ENCODE results near the gene TTC33.

TTC33 gene

GRCh38 chr5:40514976-40515375 is 240.8 kb downstream of the TTC33 start:
- H3K4me3 Mint-ChIP-seq = no peak overlapping the region
- no peak for ATAC-seq

DNA sequence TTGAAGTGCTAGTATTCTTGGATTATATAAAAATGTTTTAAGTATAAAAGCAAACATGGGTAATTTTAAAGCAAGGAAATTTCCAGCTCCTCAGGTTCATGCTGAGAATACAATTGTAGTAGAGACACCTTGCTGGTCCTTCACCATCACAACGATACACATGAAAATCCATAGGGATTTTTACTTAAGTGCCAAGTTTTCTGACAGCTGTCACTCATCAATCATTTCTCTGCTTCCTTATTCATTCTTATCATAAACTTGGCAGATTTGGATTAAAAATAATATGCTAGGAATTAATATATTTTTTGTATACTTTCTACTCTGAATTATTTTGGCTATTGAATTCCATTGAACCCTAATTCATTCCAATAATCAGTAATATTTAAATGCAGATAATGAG is 244.0 kb downstream of the TTC33 start:
- H3K4me1 Mint-ChIP-seq = peaks cover 14% of the 10 kb centered on the region
- no peaks in the 10 kb centered on the region for H3K36me3 Mint-ChIP-seq
- no peaks in the 10 kb centered on the region for H3K9me3 Mint-ChIP-seq
- no peak overlapping the region for H3K4me3 Mint-ChIP-seq
- ATAC-seq = no peak
- no peak overlapping the region for H3K27ac Mint-ChIP-seq
- no peak for DNase-seq (ENCODE audit: low spot score in 2 of 2)

More at GRCh38 chr5:40514976-40515375, 240.8 kb downstream of the TTC33 start:
- H3K27ac Mint-ChIP-seq = no peak overlapping the region
- H3K9me3 Mint-ChIP-seq = no peaks in the 10 kb centered on the region
- DNase-seq (ENCODE audit: low spot score in 2 of 2) = no peak
- H3K4me1 Mint-ChIP-seq = peaks cover 20% of the 10 kb centered on the region
- H3K36me3 Mint-ChIP-seq = no peaks in the 10 kb centered on the region

GRCh38 chr5:40507095-40507494 is 248.7 kb downstream of the TTC33 start:
- no peak for DNase-seq (ENCODE audit: low spot score in 2 of 2)
- H3K9me3 Mint-ChIP-seq = no peaks in the 10 kb centered on the region
- no peak overlapping the region for H3K27ac Mint-ChIP-seq
- no peak for ATAC-seq
- no peaks in the 10 kb centered on the region for H3K36me3 Mint-ChIP-seq
- H3K4me3 Mint-ChIP-seq = no peak overlapping the region
- no peaks in the 10 kb centered on the region for H3K4me1 Mint-ChIP-seq

DNA sequence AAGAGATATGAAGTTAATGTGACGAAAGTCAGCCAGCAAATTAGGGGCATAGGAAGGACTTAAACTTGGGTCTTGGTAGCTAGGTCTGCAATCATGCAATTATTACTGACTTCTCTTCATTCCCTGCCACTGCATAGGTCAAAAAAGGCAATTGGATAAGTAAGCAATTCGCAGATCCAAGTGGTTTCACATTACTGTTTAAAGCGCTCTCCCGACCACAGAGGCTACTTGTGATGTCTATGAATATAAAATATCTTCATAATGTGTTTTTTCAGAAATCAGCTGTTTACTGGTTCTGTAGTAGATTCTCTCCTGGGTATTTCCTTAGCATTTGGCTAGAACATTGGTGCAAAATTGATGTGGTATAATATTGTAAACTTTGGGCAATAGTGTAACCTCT is 250.7 kb downstream of the TTC33 start:
- Mint-ChIP-seq H3K4me1 (no peaks in the 10 kb centered on the region), H3K4me3 (no peak overlapping the region), H3K9me3 (no peaks in the 10 kb centered on the region), H3K36me3 (no peaks in the 10 kb centered on the region), H3K27ac (no peak overlapping the region)
- ATAC-seq = no peak
- DNase-seq (ENCODE audit: low spot score in 2 of 2) = no peak

GRCh38 chr5:40503439-40503838 is 252.3 kb downstream of the TTC33 start:
- ATAC-seq = peak; percentile 91
- no peak for DNase-seq (ENCODE audit: low spot score in 2 of 2)
- no peaks in the 10 kb centered on the region for H3K36me3 Mint-ChIP-seq
- no peaks in the 10 kb centered on the region for H3K9me3 Mint-ChIP-seq
- no peaks in the 10 kb centered on the region for H3K4me1 Mint-ChIP-seq
- H3K27ac Mint-ChIP-seq = no peak overlapping the region
- no peak overlapping the region for H3K4me3 Mint-ChIP-seq

DNA sequence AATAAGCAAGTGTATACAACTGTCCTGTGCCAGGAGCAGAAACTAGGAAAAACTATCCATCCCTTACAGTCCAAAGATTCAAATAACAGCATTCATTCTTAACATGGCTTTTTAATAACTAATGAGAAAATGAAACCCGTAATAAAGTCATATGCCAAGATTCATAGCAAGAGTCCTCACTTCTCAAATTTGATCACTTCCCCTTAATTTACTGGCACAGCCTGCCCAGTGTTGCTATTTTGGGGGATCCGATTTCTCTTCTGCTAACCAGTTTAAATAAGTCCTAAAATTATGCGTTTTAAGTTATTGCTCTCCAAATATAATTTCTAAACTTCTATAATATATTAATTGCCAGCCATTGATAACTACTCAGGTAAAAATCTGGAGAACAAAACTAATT is 253.0 kb downstream of the TTC33 start:
- no peak for ATAC-seq
- Mint-ChIP-seq H3K27ac (no peak overlapping the region), H3K9me3 (no peaks in the 10 kb centered on the region), H3K36me3 (no peaks in the 10 kb centered on the region), H3K4me1 (no peaks in the 10 kb centered on the region), H3K4me3 (no peak overlapping the region)
- DNase-seq (ENCODE audit: low spot score in 2 of 2) = no peak

DNA sequence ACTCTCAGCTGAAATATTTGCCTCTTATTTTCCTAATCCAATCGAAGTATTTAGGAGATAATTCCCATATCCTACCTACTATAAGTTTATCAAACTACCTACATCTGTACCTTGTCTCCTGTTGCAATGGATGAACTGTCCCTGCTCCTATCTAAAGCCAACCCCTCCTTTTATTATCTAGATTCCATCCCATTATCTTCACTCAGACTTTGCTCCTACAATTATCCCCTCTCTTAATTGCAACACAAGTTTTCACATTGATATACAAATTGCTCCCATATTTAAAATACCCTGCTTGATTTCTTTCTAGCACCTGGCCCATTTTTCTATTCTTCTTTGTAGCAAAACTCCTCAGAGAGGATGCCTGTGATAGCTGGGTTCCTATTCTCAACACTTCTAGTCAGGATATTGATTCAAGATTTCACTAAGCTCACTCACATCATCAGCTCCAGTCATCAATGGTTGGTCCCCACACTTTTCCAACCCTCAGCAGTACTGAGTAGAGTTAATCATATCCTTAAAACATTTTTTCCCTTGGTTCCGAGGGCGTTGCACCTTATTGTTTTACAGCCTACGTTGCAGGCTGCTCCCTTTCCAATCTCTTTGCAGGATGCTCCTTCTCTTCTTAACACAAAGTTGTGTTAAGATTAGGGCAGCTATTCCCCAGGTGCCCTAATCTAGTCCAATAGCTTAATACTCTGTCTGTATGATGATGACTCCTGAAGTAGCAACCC is 253.9 kb downstream of the TTC33 start:
- DNase-seq (ENCODE audit: low spot score in 2 of 2) (no peak), ATAC-seq (no peak)
- no peak overlapping the region for H3K4me3 Mint-ChIP-seq
- H3K36me3 Mint-ChIP-seq = no peaks in the 10 kb centered on the region
- no peaks in the 10 kb centered on the region for H3K4me1 Mint-ChIP-seq
- no peak overlapping the region for H3K27ac Mint-ChIP-seq
- H3K9me3 Mint-ChIP-seq = no peaks in the 10 kb centered on the region

DNA sequence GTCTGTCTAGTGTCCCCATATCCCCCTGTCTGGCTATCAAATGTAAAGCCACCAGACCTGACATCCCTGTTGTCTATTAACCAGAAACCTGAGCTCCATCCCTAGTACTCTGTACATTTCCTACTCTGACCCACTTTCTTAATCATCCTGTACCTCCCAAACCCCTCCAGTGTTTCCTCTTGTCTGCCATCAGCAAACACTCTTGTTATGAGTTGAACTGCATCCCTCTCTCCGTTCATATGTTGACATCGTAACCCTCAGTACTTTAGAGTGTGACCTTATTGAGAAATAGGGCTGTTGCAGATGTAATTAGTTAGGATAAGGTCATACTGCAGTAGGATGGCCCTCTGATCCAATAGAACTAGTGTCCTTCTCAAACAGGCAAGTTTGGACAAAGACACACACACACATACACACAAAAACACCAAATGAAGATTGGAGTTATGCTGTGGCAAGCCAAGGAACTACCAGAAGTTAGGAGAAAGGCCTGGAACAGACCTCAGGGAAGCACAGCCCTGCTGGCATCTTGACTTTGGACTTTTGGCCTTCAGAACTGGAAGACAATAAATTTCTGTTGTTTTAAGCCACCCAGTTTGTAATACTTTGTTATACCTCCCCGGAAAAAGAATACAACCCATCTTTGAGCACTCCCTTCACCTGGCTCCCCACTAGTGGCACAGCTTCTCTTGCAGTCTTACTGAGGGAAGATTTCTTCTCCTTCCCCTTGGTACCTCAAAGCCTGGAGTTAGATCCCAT is 256.1 kb downstream of the TTC33 start:
- Mint-ChIP-seq H3K27ac (no peak overlapping the region), H3K4me1 (peaks cover 7% of the 10 kb centered on the region), H3K4me3 (no peak overlapping the region), H3K9me3 (no peaks in the 10 kb centered on the region), H3K36me3 (no peaks in the 10 kb centered on the region)
- peak; percentile 35 for ATAC-seq
- DNase-seq (ENCODE audit: low spot score in 2 of 2) = no peak

- Mint-ChIP-seq H3K9me3 (no peaks in the 10 kb centered on the region), H3K27ac (no peak overlapping the region), H3K36me3 (no peaks in the 10 kb centered on the region), H3K4me1 (peaks cover 11% of the 10 kb centered on the region), H3K4me3 (no peak overlapping the region)
- DNase-seq (ENCODE audit: low spot score in 2 of 2) = no peak
- peak; percentile 24 for ATAC-seq
Measured at GRCh38 chr5:40499007-40499406, 256.8 kb downstream of the TTC33 start.

GRCh38 chr5:40497573-40497972 is 258.2 kb downstream of the TTC33 start:
- peaks cover 14% of the 10 kb centered on the region for H3K4me1 Mint-ChIP-seq
- no peak overlapping the region for H3K4me3 Mint-ChIP-seq
- no peak overlapping the region for H3K27ac Mint-ChIP-seq
- ATAC-seq (peak; percentile 81), DNase-seq (ENCODE audit: low spot score in 2 of 2) (no peak)
- H3K9me3 Mint-ChIP-seq = no peaks in the 10 kb centered on the region
- H3K36me3 Mint-ChIP-seq = no peaks in the 10 kb centered on the region

- Mint-ChIP-seq H3K27ac (no peak overlapping the region), H3K4me1 (peaks cover 29% of the 10 kb centered on the region), H3K4me3 (no peak overlapping the region), H3K36me3 (peaks cover 6% of the 10 kb centered on the region), H3K9me3 (no peaks in the 10 kb centered on the region)
- ATAC-seq (no peak), DNase-seq (ENCODE audit: low spot score in 2 of 2) (no peak)
Measured at GRCh38 chr5:40495237-40495635, 260.5 kb downstream of the TTC33 start.

- no peak for ATAC-seq
- Mint-ChIP-seq H3K36me3 (peaks cover 6% of the 10 kb centered on the region), H3K9me3 (no peaks in the 10 kb centered on the region), H3K4me1 (peaks cover 29% of the 10 kb centered on the region), H3K4me3 (no peak overlapping the region), H3K27ac (no peak overlapping the region)
- no peak for DNase-seq (ENCODE audit: low spot score in 2 of 2)
Measured at GRCh38 chr5:40494631-40495236, 261.0 kb downstream of the TTC33 start.

GRCh38 chr5:40492056-40492455 is 263.7 kb downstream of the TTC33 start:
- H3K27ac Mint-ChIP-seq = no peak overlapping the region
- H3K4me1 Mint-ChIP-seq = peaks cover 42% of the 10 kb centered on the region
- no peak for DNase-seq (ENCODE audit: low spot score in 2 of 2)
- peaks cover 6% of the 10 kb centered on the region for H3K36me3 Mint-ChIP-seq
- H3K4me3 Mint-ChIP-seq = no peak overlapping the region
- H3K9me3 Mint-ChIP-seq = no peaks in the 10 kb centered on the region
- ATAC-seq = no peak

DNA sequence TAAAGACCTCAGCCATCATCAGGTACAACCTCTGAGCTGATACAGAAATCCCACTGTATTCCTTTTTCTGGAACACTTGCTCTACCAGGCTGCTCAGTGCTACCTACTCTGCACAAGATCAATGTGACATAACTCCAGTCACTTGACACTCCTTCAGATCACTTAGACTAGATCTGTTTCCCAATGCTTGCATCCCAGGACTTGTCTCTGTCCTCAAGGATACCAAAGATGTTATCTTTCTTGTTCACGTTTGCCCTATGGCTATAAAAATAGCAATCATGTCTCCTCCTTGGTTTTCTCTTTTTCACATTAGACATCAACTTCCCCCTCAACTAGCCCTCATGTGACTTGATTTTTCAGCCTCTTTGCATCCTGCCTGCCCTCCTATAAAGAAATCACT is 264.1 kb downstream of the TTC33 start:
- Mint-ChIP-seq H3K4me3 (no peak overlapping the region), H3K9me3 (no peaks in the 10 kb centered on the region), H3K27ac (no peak overlapping the region), H3K4me1 (peaks cover 46% of the 10 kb centered on the region), H3K36me3 (peaks cover 7% of the 10 kb centered on the region)
- ATAC-seq = no peak
- DNase-seq (ENCODE audit: low spot score in 2 of 2) = no peak

DNA sequence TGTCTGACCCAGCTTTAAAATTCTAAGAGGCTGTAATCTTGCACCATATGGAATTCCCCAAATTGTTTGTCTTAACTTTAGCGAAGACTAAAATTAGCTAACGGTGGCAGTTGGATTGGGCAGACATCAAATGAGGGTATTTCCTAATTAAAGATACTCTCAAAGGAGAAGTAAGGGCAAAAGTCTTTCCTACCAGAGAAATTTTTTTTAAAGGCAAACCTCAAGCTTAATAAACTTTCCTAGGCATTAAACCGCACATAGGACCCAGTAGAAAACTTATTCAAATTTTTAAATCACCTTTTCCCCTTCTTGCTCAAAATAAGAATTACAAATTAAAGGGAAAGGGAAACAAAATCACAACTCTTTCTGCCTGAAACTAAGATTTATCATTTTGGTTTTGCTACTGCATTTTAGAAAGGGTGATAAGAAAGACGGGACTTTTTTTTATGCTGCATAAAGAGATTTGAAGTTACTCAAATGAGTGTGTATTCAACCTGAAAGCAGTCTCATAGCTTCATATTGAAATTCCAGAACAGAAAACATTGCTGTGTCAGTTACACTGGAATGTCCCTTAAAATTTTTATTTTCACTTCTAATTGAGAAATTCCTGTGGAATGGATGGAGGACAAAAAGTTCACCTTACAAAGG is 265.2 kb downstream of the TTC33 start:
- Mint-ChIP-seq H3K4me3 (peak overlapping the region; percentile 21), H3K4me1 (peaks cover 50% of the 10 kb centered on the region), H3K9me3 (no peaks in the 10 kb centered on the region), H3K27ac (no peak overlapping the region), H3K36me3 (peaks cover 12% of the 10 kb centered on the region)
- DNase-seq (ENCODE audit: low spot score in 2 of 2) (no peak), ATAC-seq (peak; percentile 62)
